ENCODE measurements around the gene EN1. TPM values are rescaled to one million over a fixed set of nuclear protein-coding genes. Genes with fewer than 3 reads are reported as not detected.

The EN1 gene
- total and polyA plus RNA-seq, 7 donors, result not detected

- 68 to 77% methylated on average over 7 of the region's 7 CpGs for WGBS, 2 donors
Observed at GRCh38 chr2:118861242-118861641, 13.8 kb upstream of the EN1 start.

DNA sequence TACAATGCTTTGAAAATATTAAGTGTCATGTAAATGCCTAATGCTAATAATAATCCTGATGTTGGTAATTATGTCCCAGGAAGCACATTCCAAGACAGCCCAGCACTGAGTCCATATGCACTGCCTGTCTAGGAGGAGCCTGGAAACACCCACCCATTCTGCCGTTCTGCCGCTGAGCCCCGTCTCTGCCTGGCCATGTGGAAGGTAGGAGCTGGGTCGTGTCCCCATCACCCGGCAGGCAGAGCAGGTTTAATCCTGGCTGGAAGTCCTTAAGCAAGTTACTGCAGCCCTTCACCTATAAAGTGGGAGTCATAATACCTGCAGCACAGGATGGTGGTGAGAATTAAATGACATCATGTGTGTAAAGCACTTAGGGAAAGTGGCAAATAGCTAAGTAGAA is 13.1 kb upstream of the EN1 start:
- Histone ChIP-seq H3K36me3 (no peaks in the 10 kb centered on the region), H3K27ac (no peak overlapping the region), H3K4me1 (peaks cover 0 to 32% (median 21%) of the 10 kb centered on the region in 4 donors), H3K9me3 (no peaks in the 10 kb centered on the region), H3K4me3 (no peak overlapping the region), H3K27me3 (peaks cover 23 to 88% (median 41%) of the 10 kb centered on the region in 3 donors)
- 8 to 12% methylated on average over 5 of the region's 5 CpGs for WGBS, 2 donors
- DNase-seq, result no peak
- intact Hi-C loops (cut with DNase I), result no loop called here
- TF ChIP-seq POLR2AphosphoS5 (IDR thresholded peaks at IDR 0.05) (no peak), CTCF (IDR thresholded peaks at IDR 0.05) (no peak), EP300 (IDR thresholded peaks at IDR 0.05) (no peak), POLR2A (IDR thresholded peaks at IDR 0.05) (no peak)

More at GRCh38 chr2:118861242-118861641, 13.8 kb upstream of the EN1 start:
- no peaks in the 10 kb centered on the region for H3K36me3 ChIP-seq
- intact Hi-C loops (cut with DNase I), result no loop called here
- TF ChIP-seq EP300 (IDR thresholded peaks at IDR 0.05) (no peak), POLR2A (IDR thresholded peaks at IDR 0.05) (no peak), CTCF (IDR thresholded peaks at IDR 0.05) (no peak), POLR2AphosphoS5 (IDR thresholded peaks at IDR 0.05) (no peak)
- no peak for DNase-seq
- H3K27me3 ChIP-seq, result peaks cover 20 to 81% (median 34%) of the 10 kb centered on the region in 3 donors
- no peak overlapping the region for H3K4me3 ChIP-seq
- no peak overlapping the region for H3K27ac ChIP-seq
- peaks cover 0 to 25% (median 14%) of the 10 kb centered on the region in 4 donors for H3K4me1 ChIP-seq
- H3K9me3 ChIP-seq, result no peaks in the 10 kb centered on the region

GRCh38 chr2:118859157-118859770 is 11.8 kb upstream of the EN1 start:
- no peak for TF ChIP-seq POLR2AphosphoS5 (IDR thresholded peaks at IDR 0.05)
- TF ChIP-seq CTCF (IDR thresholded peaks at IDR 0.05), result no peak
- TF ChIP-seq POLR2A (IDR thresholded peaks at IDR 0.05), result no peak
- intact Hi-C loops (cut with DNase I), result no loop called here
- no peaks in the 10 kb centered on the region for H3K36me3 ChIP-seq
- H3K4me3 ChIP-seq, result no peak overlapping the region
- WGBS, 2 donors, result 3 to 10% methylated on average over 26 of the region's 26 CpGs
- H3K9me3 ChIP-seq, result no peaks in the 10 kb centered on the region
- H3K27ac ChIP-seq, result no peak overlapping the region
- DNase-seq, result no peak
- peaks cover 0 to 44% (median 28%) of the 10 kb centered on the region in 4 donors for H3K4me1 ChIP-seq
- H3K27me3 ChIP-seq, result peaks cover 35 to 95% (median 54%) of the 10 kb centered on the region in 3 donors

DNA sequence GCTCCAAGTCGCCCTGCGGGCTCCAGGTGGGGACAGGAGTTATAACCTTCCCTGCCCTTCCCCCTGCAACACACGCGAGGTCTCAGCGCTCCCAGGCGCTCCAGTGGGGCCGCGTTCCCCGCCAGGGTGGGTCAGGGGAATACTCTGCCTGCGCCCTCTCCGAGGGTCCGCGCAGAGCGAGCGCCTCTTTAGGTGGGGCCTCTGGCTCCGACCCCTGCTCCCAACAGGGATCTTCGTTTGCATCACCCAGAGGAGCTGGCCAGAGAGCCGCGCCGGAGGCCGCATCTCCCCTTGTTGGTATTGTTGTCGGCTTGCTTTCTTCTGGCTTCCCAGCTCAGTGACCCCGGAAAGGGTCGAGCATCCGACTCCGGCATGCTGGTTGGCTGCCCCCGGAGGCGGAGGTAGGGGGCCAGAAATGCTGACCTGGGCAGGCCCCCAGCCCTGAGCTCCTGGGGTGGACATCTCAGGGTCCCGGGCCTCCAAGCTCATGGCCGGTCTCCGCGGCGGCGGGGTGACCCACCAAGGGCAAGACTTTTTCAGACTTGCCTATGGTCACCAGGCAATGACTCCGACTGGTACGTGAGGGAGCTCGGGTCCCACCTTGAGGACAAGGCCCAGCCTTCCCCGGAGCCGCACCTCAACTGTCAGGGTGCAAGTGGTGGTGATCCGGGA is 11.2 kb upstream of the EN1 start:
- no peak overlapping the region for H3K4me3 ChIP-seq
- no peak overlapping the region for H3K27ac ChIP-seq
- TF ChIP-seq POLR2A (IDR thresholded peaks at IDR 0.05) (no peak), POLR2AphosphoS5 (IDR thresholded peaks at IDR 0.05) (no peak), EP300 (IDR thresholded peaks at IDR 0.05) (no peak), CTCF (IDR thresholded peaks at IDR 0.05) (no peak)
- peaks cover 41 to 95% (median 60%) of the 10 kb centered on the region in 3 donors for H3K27me3 ChIP-seq
- WGBS, 2 donors, result 5 to 12% methylated on average over 40 of the region's 40 CpGs
- intact Hi-C loops (cut with DNase I), result no loop called here
- H3K9me3 ChIP-seq, result no peaks in the 10 kb centered on the region
- no peaks in the 10 kb centered on the region for H3K36me3 ChIP-seq
- peaks cover 0 to 49% (median 31%) of the 10 kb centered on the region in 4 donors for H3K4me1 ChIP-seq
- no peak for DNase-seq
